D721Med (cell line): ENCODE results near the gene RPL7A.

Experiments used
- DNase-seq: peaks from one replicate; pipeline ENCODE4 v3.0.0; 2011; ENCODE audit warnings: low spot score; ENCODE audit not compliant: insufficient read length
- FAIRE-seq: peaks from 2 replicates; lab custom pipeline; 2011; peaks lifted over from hg19 to GRCh38; lab: Jason Lieb, UNC
- TF ChIP-seq, protein P1 (sequence below): IDR thresholded peaks from 2 replicates; pipeline ENCODE4 v1.5.1; 2012; ENCODE audit warnings: mild to moderate bottlenecking, control low read depth; ENCODE audit not compliant: insufficient read depth; ENCODE audit errors: missing control alignments

Gene RPL7A

GRCh38 chr9:133335924-133336811 lies 11.8 kb upstream of the RPL7A start, which contains the start of gene SURF6:
Gene SURF6, minus strand, starts transcription at chr9:133336188. Its CDS starts 56 bp downstream, at chr9:133336132.
- TF ChIP-seq, protein P1, sequence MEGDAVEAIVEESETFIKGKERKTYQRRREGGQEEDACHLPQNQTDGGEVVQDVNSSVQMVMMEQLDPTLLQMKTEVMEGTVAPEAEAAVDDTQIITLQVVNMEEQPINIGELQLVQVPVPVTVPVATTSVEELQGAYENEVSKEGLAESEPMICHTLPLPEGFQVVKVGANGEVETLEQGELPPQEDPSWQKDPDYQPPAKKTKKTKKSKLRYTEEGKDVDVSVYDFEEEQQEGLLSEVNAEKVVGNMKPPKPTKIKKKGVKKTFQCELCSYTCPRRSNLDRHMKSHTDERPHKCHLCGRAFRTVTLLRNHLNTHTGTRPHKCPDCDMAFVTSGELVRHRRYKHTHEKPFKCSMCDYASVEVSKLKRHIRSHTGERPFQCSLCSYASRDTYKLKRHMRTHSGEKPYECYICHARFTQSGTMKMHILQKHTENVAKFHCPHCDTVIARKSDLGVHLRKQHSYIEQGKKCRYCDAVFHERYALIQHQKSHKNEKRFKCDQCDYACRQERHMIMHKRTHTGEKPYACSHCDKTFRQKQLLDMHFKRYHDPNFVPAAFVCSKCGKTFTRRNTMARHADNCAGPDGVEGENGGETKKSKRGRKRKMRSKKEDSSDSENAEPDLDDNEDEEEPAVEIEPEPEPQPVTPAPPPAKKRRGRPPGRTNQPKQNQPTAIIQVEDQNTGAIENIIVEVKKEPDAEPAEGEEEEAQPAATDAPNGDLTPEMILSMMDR: no peak
- DNase-seq (peak; percentile 87), FAIRE-seq (no peak)

DNA sequence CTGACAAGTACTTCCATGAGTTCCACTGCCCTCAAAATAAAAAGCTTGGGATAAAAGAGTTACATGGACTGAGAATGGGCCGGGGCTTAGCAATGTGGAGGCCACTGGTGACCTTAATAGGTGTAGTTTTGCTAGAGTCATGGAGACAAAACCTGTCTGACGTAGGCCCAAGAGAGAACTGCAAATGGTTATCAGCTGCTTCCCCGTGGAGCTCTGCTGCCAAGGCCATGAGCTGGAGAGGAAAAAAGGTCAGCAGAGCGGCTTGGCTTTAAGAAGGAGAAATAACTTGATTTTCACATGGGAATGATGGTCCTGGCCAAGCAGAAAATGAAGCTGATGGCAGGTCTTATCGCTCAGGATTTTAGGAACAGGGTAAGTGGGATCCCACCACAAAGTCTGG lies 8.4 kb upstream of the RPL7A start:
- no peak for FAIRE-seq

DNA sequence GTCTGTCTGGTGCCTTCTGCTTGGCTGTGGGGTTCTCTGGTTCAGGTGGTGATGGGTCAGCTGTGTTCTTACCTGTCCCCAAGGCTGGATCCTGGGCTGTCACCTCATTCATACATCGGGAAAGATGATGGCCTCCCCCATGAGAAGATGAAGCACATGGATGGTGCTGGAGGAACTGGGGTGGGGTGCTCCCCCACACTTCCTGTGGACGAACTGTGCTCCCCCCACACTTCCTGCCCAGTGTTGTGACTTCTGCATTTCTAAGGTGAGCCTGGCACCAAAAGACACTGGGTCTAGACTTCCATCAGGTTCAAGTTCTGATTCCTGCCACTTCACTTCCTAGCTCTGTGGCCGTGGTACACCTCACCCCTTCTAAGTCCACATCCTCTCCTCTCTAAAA lies 7.8 kb upstream of the RPL7A start:
- no peak for FAIRE-seq
- TF ChIP-seq, protein P1: no peak
- no peak for DNase-seq

More for the DNA sequence above, 8.4 kb upstream of the RPL7A start:
- TF ChIP-seq, protein P1: no peak
- no peak for DNase-seq

DNA sequence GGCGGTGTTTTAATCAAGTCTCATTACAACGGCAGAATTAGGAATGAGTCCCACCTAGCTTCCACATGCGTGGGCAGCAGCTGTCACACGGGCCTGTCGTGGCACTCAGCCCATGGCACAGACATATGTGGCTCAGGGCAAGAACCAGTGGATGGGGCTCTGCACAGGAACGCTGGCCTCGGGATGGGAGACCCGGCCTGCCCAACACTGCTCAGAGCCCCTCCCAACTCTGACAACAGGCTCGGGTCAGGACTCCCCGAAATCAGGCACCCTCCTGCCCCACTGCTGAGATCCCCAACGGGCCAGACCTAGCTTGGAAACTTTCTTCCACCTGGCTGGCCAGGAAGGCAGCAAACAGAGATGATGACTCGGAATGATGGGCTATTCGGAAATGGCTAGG lies 7.1 kb upstream of the RPL7A start:
- TF ChIP-seq, protein P1: no peak
- FAIRE-seq: no peak
- DNase-seq: no peak

GRCh38 chr9:133341369-133342068 lies 6.5 kb upstream of the RPL7A start:
- FAIRE-seq: no peak
- no peak for DNase-seq
- TF ChIP-seq, protein P1: no peak

DNA sequence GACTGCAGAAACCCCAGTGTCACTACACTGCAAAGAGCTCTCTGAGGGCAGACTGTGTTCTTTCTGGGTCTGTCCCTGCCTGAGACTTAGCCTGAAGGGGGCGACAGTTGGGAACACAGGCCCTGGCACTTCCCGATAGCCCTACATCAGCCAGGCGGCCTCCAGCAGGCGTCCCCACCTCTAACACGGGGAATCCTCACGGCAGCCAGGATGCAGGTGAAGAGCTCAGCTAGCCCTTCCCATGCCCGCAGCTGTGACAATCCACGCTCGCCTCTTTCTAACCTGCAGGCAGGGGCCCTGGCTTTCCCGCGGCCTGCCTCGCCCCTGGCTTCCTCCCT lies 6.0 kb upstream of the RPL7A start:
- FAIRE-seq: no peak
- DNase-seq: no peak
- TF ChIP-seq, protein P1: no peak
